Transverse colon (tissue), 4 donors: ENCODE measurements around the gene ROGDI. TPM values are rescaled to one million over a fixed set of nuclear protein-coding genes. Genes with fewer than 3 reads are reported as not detected.
A peak's percentile ranks its signal among the peaks of the same experiment; 100 is the strongest.

Source experiments
- DNase-seq: peaks from one replicate; pipeline ENCODE4 v3.0.0-alpha.2; 2019
- H3K27ac ChIP-seq, 4 donors: fragments of 200-600 bp; sonication (generic); 2 replicates each; pipeline ENCODE4 v1.5.1; 2016 to 2018; ENCODE audit warnings: inconsistent platforms in 4 of 4
- H3K27me3 ChIP-seq: fragments of 200-600 bp; sonication (generic); 2 replicates; pipeline ENCODE4 v1.5.1; 2017; ENCODE audit warnings: inconsistent platforms
- H3K36me3 ChIP-seq, 4 donors: fragments of 200-600 bp; sonication (generic); 2 replicates each; pipeline ENCODE4 v1.5.1; 2017 to 2019; ENCODE audit warnings: inconsistent platforms in 4 of 4
- H3K4me1 ChIP-seq, 4 donors: fragments of 200-600 bp; sonication (generic); 2 replicates each; pipeline ENCODE4 v1.5.1; 2017 to 2020; ENCODE audit warnings: inconsistent platforms in 4 of 4
- H3K4me3 ChIP-seq, 4 donors: fragments of 200-600 bp; sonication (generic); 1 replicate in 1 of 4; 2 replicates in 3 of 4; pipeline versions ENCODE4 v1.5.1 to v1.6.1; 2017 to 2019; ENCODE audit warnings: inconsistent platforms in 4 of 4
- H3K9me3 ChIP-seq, 2 donors: fragments of 200-600 bp; sonication (generic); 2 replicates each; pipeline ENCODE4 v1.5.1; 2017 to 2019; ENCODE audit warnings: inconsistent platforms in 2 of 2
- EP300 ChIP-seq: sonication (generic); formaldehyde crosslinking; IDR thresholded peaks from one replicate; pipeline ENCODE4 v1.6.1; 2017; ENCODE audit warnings: antibody characterized with exemption, low read depth
- POLR2A ChIP-seq: fragments of 450-650 bp; IDR thresholded peaks from one replicate; pipeline ENCODE4 v1.6.1; 2016; ENCODE audit warnings: antibody characterized with exemption, mild to moderate bottlenecking, moderate library complexity
- POLR2AphosphoS5 ChIP-seq, 3 donors: sonication (generic); formaldehyde crosslinking; IDR thresholded peaks; one replicate each; pipeline ENCODE4 v1.6.1; 2016; ENCODE audit warnings: antibody characterized with exemption in 3 of 3
- WGBS, 2 donors: methylation state at CpG; one replicate each; pipeline ENCODE4 v1.1.5; 2018; ENCODE audit warnings: low coverage in 1 of 2; 5-methylcytosine and 5-hydroxymethylcytosine counted together
- in situ Hi-C, 4 donors: fragments of 200-750 bp; cut with MboI; loops; one replicate each; pipeline versions ENCODE4 v1.15.0 to v1.15.1; 2017; ENCODE audit warnings: low sequenced_read_pairs in 3 of 4, low pct_ligation_motif_present in 1 of 4, low pct_unique_long_range_greater_than_20kb in 1 of 4
- intact Hi-C: fragments of 100-400 bp; cut with DNase I; formaldehyde crosslinking; loops from one replicate; pipeline ENCODE4 v1.15.1; 2023; ENCODE audit warnings: low total_unique reads
- total RNA-seq, 4 donors: library from RNA; depleted of rRNA; stranded (reverse); fragments of >200 nt; gene quantifications; one replicate each; pipeline ENCODE4 v1.1.0, GENCODE V29; 2016
- TF ChIP-seq, protein P1 (sequence below), 5 experiments: fragments of 200-600 bp in 3 of 5; fragments of 450-650 bp in 2 of 5; sonication (generic) in 3 of 5; IDR thresholded peaks; 1 replicate in 2 of 5; 2 replicates in 3 of 5; pipeline ENCODE4 v1.5.1; 2016 to 2017; ENCODE audit warnings: antibody characterized with exemption in 5 of 5, inconsistent platforms in 3 of 5, mild to moderate bottlenecking in 2 of 5, moderate library complexity in 1 of 5

The ROGDI gene
- total RNA-seq, 4 donors from 2014 or later = 28.1 to 75.2 (median 43.7) TPM

- in situ Hi-C loops = no loop called here
Observed at GRCh38 chr16:4806280-4806679, 3.8 kb upstream of the ROGDI start.

GRCh38 chr16:4805231-4805630, 2.8 kb upstream of the ROGDI start:
- 87 to 89% methylated on average over 5 to 11 of the region's 11 CpGs for WGBS, 2 donors
- Histone ChIP-seq H3K36me3 (peaks cover 0 to 47% (median 12%) of the 10 kb centered on the region in 4 donors), H3K4me3 (no peak overlapping the region), H3K27me3 (no peaks in the 10 kb centered on the region), H3K4me1 (peaks cover 11 to 31% (median 26%) of the 10 kb centered on the region in 4 donors), H3K27ac (no peak overlapping the region), H3K9me3 (no peaks in the 10 kb centered on the region)
- in situ Hi-C loops (no loop called here), intact Hi-C loops (no loop called here)
- DNase-seq = no peak
- TF ChIP-seq, protein P1, sequence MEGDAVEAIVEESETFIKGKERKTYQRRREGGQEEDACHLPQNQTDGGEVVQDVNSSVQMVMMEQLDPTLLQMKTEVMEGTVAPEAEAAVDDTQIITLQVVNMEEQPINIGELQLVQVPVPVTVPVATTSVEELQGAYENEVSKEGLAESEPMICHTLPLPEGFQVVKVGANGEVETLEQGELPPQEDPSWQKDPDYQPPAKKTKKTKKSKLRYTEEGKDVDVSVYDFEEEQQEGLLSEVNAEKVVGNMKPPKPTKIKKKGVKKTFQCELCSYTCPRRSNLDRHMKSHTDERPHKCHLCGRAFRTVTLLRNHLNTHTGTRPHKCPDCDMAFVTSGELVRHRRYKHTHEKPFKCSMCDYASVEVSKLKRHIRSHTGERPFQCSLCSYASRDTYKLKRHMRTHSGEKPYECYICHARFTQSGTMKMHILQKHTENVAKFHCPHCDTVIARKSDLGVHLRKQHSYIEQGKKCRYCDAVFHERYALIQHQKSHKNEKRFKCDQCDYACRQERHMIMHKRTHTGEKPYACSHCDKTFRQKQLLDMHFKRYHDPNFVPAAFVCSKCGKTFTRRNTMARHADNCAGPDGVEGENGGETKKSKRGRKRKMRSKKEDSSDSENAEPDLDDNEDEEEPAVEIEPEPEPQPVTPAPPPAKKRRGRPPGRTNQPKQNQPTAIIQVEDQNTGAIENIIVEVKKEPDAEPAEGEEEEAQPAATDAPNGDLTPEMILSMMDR (IDR thresholded peaks at IDR 0.05) = no peak
- TF ChIP-seq POLR2A (no peak), EP300 (no peak), POLR2AphosphoS5 (IDR thresholded peaks at IDR 0.05) (no peak)

More at GRCh38 chr16:4806280-4806679, 3.8 kb upstream of the ROGDI start:
- no peak for DNase-seq
- peaks cover 0 to 48% (median 16%) of the 10 kb centered on the region in 4 donors for H3K36me3 ChIP-seq
- no peak overlapping the region for H3K4me3 ChIP-seq
- 89 to 100% methylated on average over 3 to 6 of the region's 6 CpGs for WGBS, 2 donors
- intact Hi-C loops = no loop called here
- H3K9me3 ChIP-seq = no peaks in the 10 kb centered on the region
- no peaks in the 10 kb centered on the region for H3K27me3 ChIP-seq
- no peak overlapping the region for H3K27ac ChIP-seq
- H3K4me1 ChIP-seq = peaks cover 4 to 20% (median 16%) of the 10 kb centered on the region in 4 donors
- TF ChIP-seq POLR2A (no peak), POLR2AphosphoS5 (IDR thresholded peaks at IDR 0.05) (no peak), EP300 (no peak)
- TF ChIP-seq, protein P1 (IDR thresholded peaks at IDR 0.05) = no peak

DNA sequence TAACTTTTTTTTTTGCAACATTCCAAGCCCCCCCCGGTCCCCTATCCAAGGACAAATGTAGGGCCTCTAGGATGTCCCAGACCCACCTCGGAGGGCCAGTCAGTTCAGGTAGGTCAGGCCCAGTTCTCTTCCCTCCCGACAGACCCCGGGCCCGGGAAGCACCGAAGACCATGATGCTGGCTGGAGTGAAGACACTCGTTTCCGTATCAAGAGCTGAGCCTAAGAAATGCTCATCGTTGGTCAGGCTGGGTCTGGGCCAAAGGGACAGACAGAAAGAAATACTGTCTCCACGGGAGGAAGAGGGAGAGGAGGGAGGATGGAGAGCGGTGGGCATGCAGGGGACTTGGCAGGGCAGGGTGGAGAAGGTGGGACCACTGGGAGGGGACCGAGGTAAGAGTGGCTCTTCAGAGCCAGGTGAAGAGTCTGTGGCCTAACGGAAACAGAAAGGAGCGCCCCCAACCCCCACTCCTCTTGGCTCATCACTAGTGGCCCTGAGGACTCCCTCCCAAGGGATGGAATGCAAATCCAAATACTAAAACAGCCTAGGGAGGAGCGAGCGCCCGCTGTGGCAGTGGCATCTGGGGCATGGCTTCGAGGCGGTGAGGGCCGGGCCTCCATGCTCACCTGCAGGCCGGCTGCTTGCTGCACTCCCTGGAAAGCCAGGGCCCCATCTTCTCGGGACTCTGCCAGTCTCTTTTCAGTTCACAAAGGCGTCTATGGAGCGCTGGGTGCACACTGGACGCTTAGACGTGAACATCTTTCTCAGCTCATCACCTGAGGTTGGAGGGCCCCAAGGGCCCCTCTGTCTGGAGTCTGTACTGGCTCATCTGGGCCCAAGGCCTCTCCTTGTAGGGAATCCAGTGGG, 1.7 kb upstream of the ROGDI start:
- intact Hi-C loops = loop anchor here (5.0 kb wide), 1 partner anchor 37 kb away; the partner anchor contains the start of gene ZNF500
- Histone ChIP-seq H3K4me1 (peaks cover 11 to 36% (median 30%) of the 10 kb centered on the region in 4 donors), H3K9me3 (no peaks in the 10 kb centered on the region), H3K4me3 (no peak overlapping the region), H3K36me3 (peaks cover 0 to 36% (median 6%) of the 10 kb centered on the region in 4 donors), H3K27ac (peak overlapping the region in 3 of 4 donors; percentile 45 to 97 (median 94)), H3K27me3 (no peaks in the 10 kb centered on the region)
- WGBS, 2 donors = 80 to 87% methylated on average over 1 to 26 of the region's 26 CpGs
- TF ChIP-seq POLR2A (peak; percentile 13), EP300 (no peak)
- no peak for DNase-seq
- in situ Hi-C loops = no loop called here

GRCh38 chr16:4803401-4803844, 990 bp upstream of the ROGDI start:
- Histone ChIP-seq H3K36me3 (peaks cover 0 to 29% (median 4%) of the 10 kb centered on the region in 4 donors), H3K27me3 (no peaks in the 10 kb centered on the region), H3K4me1 (peaks cover 11 to 36% (median 30%) of the 10 kb centered on the region in 4 donors), H3K27ac (peak overlapping the region; percentile 88 to 97 (median 93)), H3K9me3 (no peaks in the 10 kb centered on the region), H3K4me3 (peak overlapping the region in 2 of 4 donors; percentile 77 to 83)
- WGBS, 2 donors = 56% methylated on average over 6 to 8 of the region's 8 CpGs
- in situ Hi-C loops (no loop called here), intact Hi-C loops (loop anchor here (5.0 kb wide), 1 partner anchor 36 kb away; the partner anchor contains the start of gene ZNF500)
- TF ChIP-seq EP300 (no peak), POLR2A (no peak), POLR2AphosphoS5 (IDR thresholded peaks at IDR 0.05) (no peak)
- TF ChIP-seq, protein P1 (IDR thresholded peaks at IDR 0.05) = no peak
- no peak for DNase-seq
